Activated T-helper 1 cell treated with anti-CD3 and anti-CD28 coated beads, Interleukin-12 subunit alpha, Interleukin-12 subunit beta, Interleukin-2, Interleukin-4 antibody, amounts not matched to agents 30 ng/mL and 10 ng/mL and 1 ng/mL, durations not matched to agents 14 hours and 24 hours and 36 hours (primary cell): ENCODE data around the gene PEAK1. TPM values are rescaled to one million over a fixed set of nuclear protein-coding genes. Genes with fewer than 3 reads are reported as not detected.

Experiments
- DNase-seq: peaks from one replicate; pipeline ENCODE4 v3.0.0; 2021; ENCODE audit warnings: low spot score
- H3K27ac Mint-ChIP-seq: one replicate; pipeline ENCODE4 v1.8.0; 2021; ENCODE audit warnings: mild to moderate bottlenecking, mixed read lengths
- H3K27me3 Mint-ChIP-seq: one replicate; pipeline ENCODE4 v1.8.0; 2022; ENCODE audit warnings: mild to moderate bottlenecking, moderate library complexity, mixed read lengths; ENCODE audit not compliant: insufficient read depth
- H3K36me3 Mint-ChIP-seq: one replicate; pipeline ENCODE4 v1.8.0; 2021; ENCODE audit warnings: low read depth, mixed read lengths
- H3K4me1 Mint-ChIP-seq: one replicate; pipeline ENCODE4 v1.8.0; 2021; ENCODE audit warnings: low read depth, mixed read lengths
- H3K4me3 Mint-ChIP-seq: one replicate; pipeline ENCODE4 v1.8.0; 2021; ENCODE audit warnings: mild to moderate bottlenecking, moderate library complexity, mixed read lengths
- H3K9me3 Mint-ChIP-seq: one replicate; pipeline ENCODE4 v1.8.0; 2021; ENCODE audit warnings: mixed read lengths
- intact Hi-C: fragments of 100-400 bp; cut with micrococcal nuclease; formaldehyde crosslinking; loops from one replicate; pipeline ENCODE4 v1.15.1; 2024
- total RNA-seq: library from RNA; stranded (reverse); gene quantifications from 2 replicates; pipeline ENCODE4 v1.2.3, GENCODE V29; 2022

PEAK1 gene
- total RNA-seq, 1 donor from 2014 or later, result 27.0 TPM

GRCh38 chr15:77335298-77335697, 84.6 kb downstream of the PEAK1 start:
- Mint-ChIP-seq H3K9me3 (no peaks in the 10 kb centered on the region), H3K36me3 (no peaks in the 10 kb centered on the region), H3K27me3 (no peaks in the 10 kb centered on the region), H3K4me1 (no peaks in the 10 kb centered on the region), H3K4me3 (no peak overlapping the region), H3K27ac (no peak overlapping the region)
- no peak for DNase-seq
- intact Hi-C loops, result no loop called here

DNA sequence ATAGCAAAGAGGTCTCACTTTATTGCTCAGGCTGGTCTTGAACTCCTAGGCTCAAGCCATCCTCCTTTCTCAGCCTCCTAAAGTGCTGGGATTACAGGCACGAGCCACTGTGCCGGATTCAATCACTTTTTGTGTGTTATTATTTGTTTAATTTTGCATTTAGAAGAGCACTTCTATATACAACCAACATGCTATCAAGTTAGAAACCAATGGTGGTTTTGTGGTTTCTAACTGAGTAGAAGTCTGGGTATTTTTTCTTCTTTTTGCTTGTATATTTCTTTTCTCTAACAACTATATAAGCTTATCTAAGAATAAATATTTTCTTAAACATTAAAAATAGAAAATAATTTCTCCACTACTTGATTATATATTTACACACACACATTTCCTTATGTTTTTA, 86.7 kb downstream of the PEAK1 start:
- H3K4me1 Mint-ChIP-seq, result no peaks in the 10 kb centered on the region

GRCh38 chr15:77329202-77329601, 90.7 kb downstream of the PEAK1 start:
- Mint-ChIP-seq H3K36me3 (no peaks in the 10 kb centered on the region), H3K4me1 (no peaks in the 10 kb centered on the region), H3K9me3 (peaks cover 6% of the 10 kb centered on the region), H3K27ac (no peak overlapping the region), H3K27me3 (no peaks in the 10 kb centered on the region), H3K4me3 (no peak overlapping the region)
- DNase-seq, result no peak
- intact Hi-C loops, result no loop called here

More for the DNA sequence above, 86.7 kb downstream of the PEAK1 start:
- no peaks in the 10 kb centered on the region for H3K36me3 Mint-ChIP-seq
- H3K27me3 Mint-ChIP-seq, result no peaks in the 10 kb centered on the region
- H3K27ac Mint-ChIP-seq, result no peak overlapping the region
- intact Hi-C loops, result no loop called here
- H3K9me3 Mint-ChIP-seq, result no peaks in the 10 kb centered on the region
- no peak overlapping the region for H3K4me3 Mint-ChIP-seq
- no peak for DNase-seq

GRCh38 chr15:77327844-77328529, 91.9 kb downstream of the PEAK1 start:
- Mint-ChIP-seq H3K27me3 (no peaks in the 10 kb centered on the region), H3K4me1 (no peaks in the 10 kb centered on the region), H3K36me3 (no peaks in the 10 kb centered on the region), H3K27ac (no peak overlapping the region), H3K9me3 (peaks cover 11% of the 10 kb centered on the region), H3K4me3 (no peak overlapping the region)
- DNase-seq, result no peak
- intact Hi-C loops, result no loop called here

DNA sequence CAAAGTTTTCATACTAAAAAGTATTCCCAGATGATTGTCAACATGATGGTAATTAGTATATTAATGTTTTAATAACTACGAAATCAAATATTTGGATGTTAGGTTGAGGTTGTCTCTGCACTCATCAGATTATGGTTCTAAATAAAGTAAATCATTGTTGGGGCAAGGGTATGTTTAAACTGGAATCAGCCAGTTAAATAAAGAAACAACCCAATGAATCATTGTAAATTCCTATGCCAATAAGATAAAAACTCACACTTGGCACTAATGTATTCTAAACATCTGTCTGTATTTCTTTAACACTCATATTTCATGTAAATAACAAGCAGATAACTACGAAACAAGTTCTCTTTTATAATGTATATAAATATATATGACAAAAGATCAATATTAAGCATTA, 92.7 kb downstream of the PEAK1 start:
- DNase-seq, result no peak
- Mint-ChIP-seq H3K9me3 (peaks cover 11% of the 10 kb centered on the region), H3K4me1 (no peaks in the 10 kb centered on the region), H3K36me3 (no peaks in the 10 kb centered on the region), H3K27me3 (no peaks in the 10 kb centered on the region), H3K4me3 (no peak overlapping the region), H3K27ac (no peak overlapping the region)
- intact Hi-C loops, result no loop called here

GRCh38 chr15:77326366-77326765, 93.5 kb downstream of the PEAK1 start:
- H3K9me3 Mint-ChIP-seq, result peaks cover 11% of the 10 kb centered on the region
- H3K4me1 Mint-ChIP-seq, result no peaks in the 10 kb centered on the region
- H3K27me3 Mint-ChIP-seq, result no peaks in the 10 kb centered on the region
- H3K36me3 Mint-ChIP-seq, result peaks cover 3% of the 10 kb centered on the region
- DNase-seq, result no peak
- no peak overlapping the region for H3K4me3 Mint-ChIP-seq
- no peak overlapping the region for H3K27ac Mint-ChIP-seq
- intact Hi-C loops, result no loop called here

DNA sequence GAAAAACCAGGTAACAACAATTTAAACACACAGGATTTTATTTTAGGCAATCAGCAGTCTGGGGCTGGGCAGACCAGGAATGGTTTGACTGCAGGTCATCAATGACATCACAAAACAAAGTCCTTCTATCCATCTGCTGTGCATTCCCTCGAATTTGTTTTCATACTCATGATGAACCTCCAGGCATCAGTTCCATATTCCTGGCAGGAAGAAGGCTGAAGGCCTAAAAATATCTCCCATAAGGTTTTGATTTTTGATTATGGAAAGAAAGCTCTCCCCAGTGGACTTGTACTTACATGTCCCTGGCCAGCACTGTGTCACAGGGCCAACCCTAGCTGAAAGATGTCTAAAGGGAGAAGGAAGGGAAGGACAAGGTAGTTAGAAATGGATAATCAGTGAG, 107.4 kb downstream of the PEAK1 start:
- H3K27ac Mint-ChIP-seq, result no peak overlapping the region
- intact Hi-C loops, result no loop called here
- no peaks in the 10 kb centered on the region for H3K36me3 Mint-ChIP-seq
- H3K4me1 Mint-ChIP-seq, result peaks cover 18% of the 10 kb centered on the region
- no peaks in the 10 kb centered on the region for H3K9me3 Mint-ChIP-seq
- H3K27me3 Mint-ChIP-seq, result peaks cover 7% of the 10 kb centered on the region
- no peak for DNase-seq
- H3K4me3 Mint-ChIP-seq, result no peak overlapping the region

DNA sequence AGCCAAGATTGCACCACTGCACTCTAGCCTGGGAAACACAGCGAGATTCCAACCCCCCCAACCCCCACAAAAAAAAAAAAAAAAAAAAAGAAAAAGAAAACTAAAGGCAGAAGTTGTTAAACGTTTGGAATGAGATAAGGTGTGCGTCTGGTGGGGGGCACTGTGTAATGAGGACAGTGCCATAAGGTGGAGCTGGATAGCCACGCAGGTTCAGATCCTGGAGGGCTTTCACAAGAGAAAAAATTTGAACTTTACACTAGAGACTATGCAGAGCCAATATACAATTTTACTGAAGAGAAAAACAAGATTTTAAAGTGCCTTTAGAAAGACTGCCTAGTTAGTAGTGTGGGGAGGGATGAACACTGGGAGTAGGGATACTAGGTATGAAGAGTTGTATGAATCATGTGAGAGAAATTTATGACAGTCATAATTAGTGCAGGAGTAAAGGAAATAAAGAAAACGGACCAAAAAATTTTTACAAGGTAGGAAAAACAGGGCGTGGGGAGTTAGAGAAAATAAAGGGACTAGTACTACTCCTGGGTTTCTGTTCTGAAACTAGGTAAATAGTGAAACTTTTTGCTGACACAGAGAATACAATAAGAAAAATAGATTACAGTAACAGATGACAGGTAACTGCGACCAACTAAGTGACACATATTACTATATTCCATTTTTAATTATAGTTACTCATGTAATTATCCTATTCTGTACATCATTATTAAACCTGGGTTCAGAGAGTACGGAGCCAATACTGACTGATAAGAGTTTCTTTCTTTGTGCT, 108.1 kb downstream of the PEAK1 start:
- no peak overlapping the region for H3K27ac Mint-ChIP-seq
- H3K36me3 Mint-ChIP-seq, result no peaks in the 10 kb centered on the region
- no peak for DNase-seq
- H3K4me1 Mint-ChIP-seq, result peaks cover 18% of the 10 kb centered on the region
- H3K27me3 Mint-ChIP-seq, result peaks cover 5% of the 10 kb centered on the region
- intact Hi-C loops, result no loop called here
- no peaks in the 10 kb centered on the region for H3K9me3 Mint-ChIP-seq
- no peak overlapping the region for H3K4me3 Mint-ChIP-seq

- no peaks in the 10 kb centered on the region for H3K36me3 Mint-ChIP-seq
- peaks cover 5% of the 10 kb centered on the region for H3K27me3 Mint-ChIP-seq
- no peak overlapping the region for H3K27ac Mint-ChIP-seq
- H3K9me3 Mint-ChIP-seq, result no peaks in the 10 kb centered on the region
- DNase-seq, result no peak
- peaks cover 18% of the 10 kb centered on the region for H3K4me1 Mint-ChIP-seq
- intact Hi-C loops, result no loop called here
- H3K4me3 Mint-ChIP-seq, result no peak overlapping the region
Measured at GRCh38 chr15:77311020-77311419, 108.9 kb downstream of the PEAK1 start.

- Mint-ChIP-seq H3K27ac (no peak overlapping the region), H3K9me3 (no peaks in the 10 kb centered on the region), H3K4me3 (no peak overlapping the region), H3K27me3 (peaks cover 7% of the 10 kb centered on the region), H3K36me3 (no peaks in the 10 kb centered on the region), H3K4me1 (peaks cover 18% of the 10 kb centered on the region)
- DNase-seq, result no peak
- intact Hi-C loops, result loop anchor here (10.0 kb wide), 1 partner anchor 185 kb away; no protein-coding TSS in a partner anchor
Measured at GRCh38 chr15:77309392-77309791, 110.5 kb downstream of the PEAK1 start.

DNA sequence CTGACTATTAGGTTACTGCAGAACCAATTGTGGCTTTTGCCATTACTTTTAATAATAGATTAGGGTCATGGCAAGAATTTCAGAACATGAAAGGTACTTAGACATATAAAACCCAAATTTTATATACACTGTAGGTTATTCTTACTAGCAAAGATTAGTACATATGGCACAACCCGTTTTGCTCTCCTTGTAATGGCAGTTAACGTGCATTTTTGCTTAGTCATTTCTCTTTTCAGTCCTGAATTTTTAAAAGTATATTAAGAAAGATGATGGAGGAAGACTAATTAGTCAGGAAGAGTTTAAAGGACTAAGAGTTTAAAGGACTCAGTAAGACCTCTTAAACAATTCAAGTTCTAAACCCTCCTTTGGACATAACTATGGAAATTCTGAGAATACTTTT, 114.0 kb downstream of the PEAK1 start:
- no peak overlapping the region for H3K27ac Mint-ChIP-seq
- no peak for DNase-seq
- no peaks in the 10 kb centered on the region for H3K36me3 Mint-ChIP-seq
- H3K27me3 Mint-ChIP-seq, result peaks cover 12% of the 10 kb centered on the region
- intact Hi-C loops, result loop anchor here (10.0 kb wide), 1 partner anchor 189 kb away; no protein-coding TSS in a partner anchor
- H3K9me3 Mint-ChIP-seq, result no peaks in the 10 kb centered on the region
- no peak overlapping the region for H3K4me3 Mint-ChIP-seq
- peaks cover 18% of the 10 kb centered on the region for H3K4me1 Mint-ChIP-seq

GRCh38 chr15:77296773-77297337, 123.0 kb downstream of the PEAK1 start:
- H3K36me3 Mint-ChIP-seq, result no peaks in the 10 kb centered on the region
- no peaks in the 10 kb centered on the region for H3K9me3 Mint-ChIP-seq
- no peak overlapping the region for H3K4me3 Mint-ChIP-seq
- intact Hi-C loops, result no loop called here
- peaks cover 3% of the 10 kb centered on the region for H3K27me3 Mint-ChIP-seq
- no peak overlapping the region for H3K27ac Mint-ChIP-seq
- no peaks in the 10 kb centered on the region for H3K4me1 Mint-ChIP-seq
- no peak for DNase-seq

GRCh38 chr15:77295446-77295845, 124.5 kb downstream of the PEAK1 start:
- no peak overlapping the region for H3K27ac Mint-ChIP-seq

More at GRCh38 chr15:77295446-77295845, 124.5 kb downstream of the PEAK1 start:
- no peaks in the 10 kb centered on the region for H3K9me3 Mint-ChIP-seq
- intact Hi-C loops, result no loop called here
- no peak overlapping the region for H3K4me3 Mint-ChIP-seq
- no peaks in the 10 kb centered on the region for H3K4me1 Mint-ChIP-seq
- H3K36me3 Mint-ChIP-seq, result no peaks in the 10 kb centered on the region
- no peaks in the 10 kb centered on the region for H3K27me3 Mint-ChIP-seq
- no peak for DNase-seq
